Measurements from ENCODE around the gene COL6A5.

DNA sequence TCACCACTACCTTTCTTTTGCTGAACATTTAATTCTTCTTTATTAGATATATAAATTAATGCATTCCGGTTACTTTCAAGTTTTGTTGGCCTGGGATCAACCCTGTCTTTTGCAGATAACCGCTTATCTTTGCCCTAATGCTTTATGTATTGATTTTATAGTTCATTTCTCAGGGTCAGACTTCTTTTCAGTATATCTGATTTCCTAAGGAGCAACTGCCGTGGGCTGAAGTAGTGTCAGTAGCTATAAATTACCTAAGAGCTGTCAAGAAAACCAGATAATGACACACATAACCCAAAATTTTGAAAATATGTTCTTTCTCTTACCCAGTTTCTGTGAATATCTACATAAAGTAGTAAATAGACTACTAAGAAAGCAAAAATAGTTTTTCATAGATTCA, 38.0 kb downstream of the COL6A5 start:
- TF ChIP-seq, protein P1, sequence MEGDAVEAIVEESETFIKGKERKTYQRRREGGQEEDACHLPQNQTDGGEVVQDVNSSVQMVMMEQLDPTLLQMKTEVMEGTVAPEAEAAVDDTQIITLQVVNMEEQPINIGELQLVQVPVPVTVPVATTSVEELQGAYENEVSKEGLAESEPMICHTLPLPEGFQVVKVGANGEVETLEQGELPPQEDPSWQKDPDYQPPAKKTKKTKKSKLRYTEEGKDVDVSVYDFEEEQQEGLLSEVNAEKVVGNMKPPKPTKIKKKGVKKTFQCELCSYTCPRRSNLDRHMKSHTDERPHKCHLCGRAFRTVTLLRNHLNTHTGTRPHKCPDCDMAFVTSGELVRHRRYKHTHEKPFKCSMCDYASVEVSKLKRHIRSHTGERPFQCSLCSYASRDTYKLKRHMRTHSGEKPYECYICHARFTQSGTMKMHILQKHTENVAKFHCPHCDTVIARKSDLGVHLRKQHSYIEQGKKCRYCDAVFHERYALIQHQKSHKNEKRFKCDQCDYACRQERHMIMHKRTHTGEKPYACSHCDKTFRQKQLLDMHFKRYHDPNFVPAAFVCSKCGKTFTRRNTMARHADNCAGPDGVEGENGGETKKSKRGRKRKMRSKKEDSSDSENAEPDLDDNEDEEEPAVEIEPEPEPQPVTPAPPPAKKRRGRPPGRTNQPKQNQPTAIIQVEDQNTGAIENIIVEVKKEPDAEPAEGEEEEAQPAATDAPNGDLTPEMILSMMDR (conservative IDR thresholded peaks at IDR 0.05 in 1 of 2, IDR thresholded peaks at IDR 0.05 in 1 of 2; ENCODE audit: low read depth in 1 of 2, low read length in 2 of 2) = no peak
- TF ChIP-seq EZH2 (IDR thresholded peaks at IDR 0.05; ENCODE audit: low read length, missing control alignments) = no peak
